ENCODE measurements around the gene ARHGAP27.
A peak's percentile ranks its signal among the peaks of the same experiment; 100 is the strongest.
"Not testable (repeated sequence)": the region's sequence is repeated elsewhere in the genome, so short reads cannot be mapped to it uniquely, and the experiment has no call there.

Gene ARHGAP27

GRCh38 chr17:45446872-45447625, 14.4 kb upstream of the ARHGAP27 start:
- DNase-seq: not testable (repeated sequence)

DNA sequence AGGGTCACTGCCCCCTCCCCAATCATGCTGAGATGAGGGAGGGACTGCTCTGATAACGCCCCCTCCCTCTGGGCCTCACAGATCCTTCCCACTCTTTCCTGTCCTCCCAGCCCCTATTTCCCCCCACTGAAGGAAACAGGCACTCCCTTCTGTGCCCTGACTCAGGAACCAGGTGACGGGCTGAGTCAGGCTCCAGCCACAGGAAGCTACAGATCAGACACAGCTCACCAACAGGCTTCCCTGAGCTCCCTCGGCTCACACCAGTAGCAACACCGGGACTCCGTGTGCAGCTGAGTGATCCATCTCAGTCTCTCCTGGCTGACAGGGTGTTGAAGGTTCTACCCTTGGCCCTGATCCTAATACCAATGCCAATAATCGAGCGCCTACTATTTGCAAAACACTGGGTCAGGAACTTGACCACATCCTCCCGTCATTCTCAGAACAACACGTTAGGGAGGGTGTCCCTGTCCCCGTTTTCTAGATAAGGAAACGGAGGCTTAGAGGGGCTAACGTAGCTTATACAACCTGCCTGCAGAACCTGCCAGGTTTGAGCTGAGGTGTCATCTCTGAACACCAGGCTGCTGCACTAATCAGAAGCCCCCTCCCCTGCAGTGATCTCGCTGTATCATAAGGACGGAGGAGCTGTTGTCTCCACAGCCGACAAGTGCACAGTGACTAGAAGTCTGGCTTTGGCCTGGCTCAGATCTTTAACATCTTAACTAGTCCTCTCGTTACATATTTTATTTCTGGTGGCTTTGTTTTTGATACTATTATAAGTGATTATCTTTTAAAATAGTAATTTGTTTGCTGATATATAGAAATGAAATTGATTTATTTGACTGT, 13.5 kb upstream of the ARHGAP27 start:
- DNase-seq: not testable (repeated sequence)

- DNase-seq: not testable (repeated sequence)
Observed at GRCh38 chr17:45444856-45445820, 12.5 kb upstream of the ARHGAP27 start.

- not testable (repeated sequence) for DNase-seq
Observed at GRCh38 chr17:45444301-45444700, 11.6 kb upstream of the ARHGAP27 start.

- DNase-seq: not testable (repeated sequence)
Observed at GRCh38 chr17:45443371-45444260, 10.9 kb upstream of the ARHGAP27 start.

- no peak for DNase-seq
Observed at GRCh38 chr17:45441526-45442310, 9.0 kb upstream of the ARHGAP27 start.

- DNase-seq: not testable (repeated sequence)
Observed at GRCh38 chr17:45440839-45441515, 8.3 kb upstream of the ARHGAP27 start.

DNA sequence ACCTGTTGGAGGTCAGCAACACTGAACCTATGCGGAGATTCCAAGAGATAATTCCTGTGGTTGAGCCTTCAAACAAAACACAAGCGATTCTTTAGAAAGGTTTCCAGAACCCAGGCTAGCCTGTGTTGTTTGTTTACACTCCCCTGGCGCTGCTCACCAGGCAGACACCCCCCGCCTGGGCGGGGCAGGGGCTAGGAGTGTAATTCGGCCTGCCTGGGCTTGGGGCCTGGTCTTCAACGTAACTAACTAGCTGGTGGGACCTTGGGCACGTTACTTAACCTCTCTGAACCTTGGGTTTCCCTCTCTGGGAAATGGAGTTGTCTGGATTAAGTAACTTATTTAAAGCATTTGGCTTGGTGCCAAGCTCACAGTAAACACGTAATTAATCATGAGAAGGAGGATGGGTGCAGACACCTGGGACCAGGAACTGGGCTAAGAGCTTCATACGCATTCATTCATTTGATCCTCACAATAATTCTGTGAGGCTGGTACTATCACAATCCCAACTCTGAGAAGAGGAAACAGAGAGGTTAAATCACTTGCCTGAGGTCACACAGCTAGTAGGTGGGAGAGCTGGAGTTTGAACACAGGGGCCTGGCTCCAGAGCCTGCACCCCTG, 7.6 kb upstream of the ARHGAP27 start:
- no peak for DNase-seq

GRCh38 chr17:45438931-45439610, 6.4 kb upstream of the ARHGAP27 start:
- DNase-seq: no peak

DNA sequence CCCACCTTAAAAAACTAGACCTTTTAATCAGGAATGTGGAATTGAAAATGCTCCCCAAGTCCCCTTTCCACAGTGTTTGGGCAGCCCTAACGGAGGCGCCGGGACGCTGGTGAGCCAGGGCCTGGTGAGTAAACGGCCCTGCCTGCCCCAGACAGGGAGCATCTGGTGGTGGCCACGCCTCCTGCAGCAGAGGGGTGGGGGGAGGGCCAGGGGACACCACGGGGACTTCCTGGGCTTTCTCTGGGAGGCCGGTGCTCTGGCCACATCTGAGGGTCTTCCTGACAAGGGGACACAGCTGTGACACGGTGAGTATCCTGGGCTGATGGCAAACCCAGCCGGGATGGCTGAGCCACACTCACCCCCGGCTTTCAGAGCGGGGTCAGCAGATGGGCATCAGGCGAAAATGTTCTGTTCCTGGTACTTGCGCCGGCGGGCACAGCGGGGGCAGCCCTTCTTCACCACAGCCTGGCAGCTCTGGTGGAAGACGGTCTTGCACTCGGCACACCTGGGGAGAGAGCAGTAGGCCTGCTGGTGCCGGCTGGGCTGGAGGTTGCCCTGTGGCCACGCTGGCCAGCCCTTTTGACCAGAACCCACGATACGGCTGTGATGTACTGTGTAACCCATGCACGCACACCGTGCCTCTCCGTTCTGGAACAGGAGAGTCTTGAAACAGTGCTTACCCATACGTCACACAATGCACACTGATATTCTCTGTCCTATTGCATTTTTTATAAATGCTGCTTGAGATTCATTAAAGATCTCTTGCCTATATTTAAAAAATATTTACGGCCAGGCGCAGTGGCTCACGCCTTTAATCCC, 5.0 kb upstream of the ARHGAP27 start:
- DNase-seq: no peak

GRCh38 chr17:45436625-45437464, 4.2 kb upstream of the ARHGAP27 start:
- DNase-seq: no peak

GRCh38 chr17:45436161-45436560, 3.5 kb upstream of the ARHGAP27 start:
- DNase-seq: no peak

DNA sequence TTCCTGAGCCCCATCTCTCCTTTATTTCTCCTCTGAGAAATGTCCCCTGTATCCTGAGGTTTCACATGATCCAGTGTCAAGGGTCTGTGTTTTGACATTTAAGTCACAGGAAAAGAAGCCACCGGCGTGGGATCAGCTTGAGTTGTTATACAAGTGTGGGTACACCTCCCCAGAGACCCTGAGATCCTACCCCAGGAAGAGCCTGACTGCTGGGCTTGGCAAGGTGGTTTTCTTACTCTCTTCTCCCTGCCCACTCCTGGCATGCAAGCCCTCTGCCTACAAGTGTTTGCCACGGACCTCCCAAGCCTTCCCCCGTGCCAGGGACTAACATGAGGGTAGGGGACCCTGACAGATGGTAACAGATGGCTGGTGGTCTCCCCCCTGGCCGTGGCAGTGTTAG, 2.8 kb upstream of the ARHGAP27 start:
- no peak for DNase-seq

- DNase-seq: no peak
Observed at GRCh38 chr17:45433159-45433535, 477 bp upstream of the ARHGAP27 start.

- DNase-seq: peak; percentile 28
Observed at GRCh38 chr17:45431531-45432404, 902 bp downstream of the ARHGAP27 start.

Data from fibroblast of skin of scalp (primary cell).